ENCODE measurements around the gene SMYD3.
"Not testable (repeated sequence)": the region's sequence is repeated elsewhere in the genome, so short reads cannot be mapped to it uniquely, and the experiment has no call there.

DNA sequence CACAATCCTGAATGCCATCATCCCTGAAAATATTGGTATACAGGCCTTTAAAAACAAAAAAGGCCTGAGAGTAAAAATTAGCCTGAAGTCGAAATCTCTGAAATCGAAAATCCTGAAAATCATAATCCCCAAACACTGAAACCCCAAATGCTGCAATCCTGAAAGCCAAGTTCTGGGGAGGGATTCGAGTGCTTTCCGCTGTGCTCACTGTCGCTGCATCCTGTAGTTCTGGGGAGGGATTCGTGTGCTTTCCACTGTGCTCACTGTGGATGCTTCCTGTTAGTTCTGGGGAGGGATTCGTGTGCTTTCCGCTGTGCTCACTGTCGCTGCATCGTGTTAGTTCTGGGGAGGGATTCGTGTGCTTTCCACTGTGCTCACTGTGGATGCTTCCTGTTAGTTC lies 435.5 kb downstream of the SMYD3 start:
- TF ChIP-seq, protein P1, sequence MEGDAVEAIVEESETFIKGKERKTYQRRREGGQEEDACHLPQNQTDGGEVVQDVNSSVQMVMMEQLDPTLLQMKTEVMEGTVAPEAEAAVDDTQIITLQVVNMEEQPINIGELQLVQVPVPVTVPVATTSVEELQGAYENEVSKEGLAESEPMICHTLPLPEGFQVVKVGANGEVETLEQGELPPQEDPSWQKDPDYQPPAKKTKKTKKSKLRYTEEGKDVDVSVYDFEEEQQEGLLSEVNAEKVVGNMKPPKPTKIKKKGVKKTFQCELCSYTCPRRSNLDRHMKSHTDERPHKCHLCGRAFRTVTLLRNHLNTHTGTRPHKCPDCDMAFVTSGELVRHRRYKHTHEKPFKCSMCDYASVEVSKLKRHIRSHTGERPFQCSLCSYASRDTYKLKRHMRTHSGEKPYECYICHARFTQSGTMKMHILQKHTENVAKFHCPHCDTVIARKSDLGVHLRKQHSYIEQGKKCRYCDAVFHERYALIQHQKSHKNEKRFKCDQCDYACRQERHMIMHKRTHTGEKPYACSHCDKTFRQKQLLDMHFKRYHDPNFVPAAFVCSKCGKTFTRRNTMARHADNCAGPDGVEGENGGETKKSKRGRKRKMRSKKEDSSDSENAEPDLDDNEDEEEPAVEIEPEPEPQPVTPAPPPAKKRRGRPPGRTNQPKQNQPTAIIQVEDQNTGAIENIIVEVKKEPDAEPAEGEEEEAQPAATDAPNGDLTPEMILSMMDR (IDR thresholded peaks at IDR 0.05; ENCODE audit: borderline replicate concordance, extremely low read depth, low read length, poor library complexity, severe bottlenecking) = not testable (repeated sequence)
- not testable (repeated sequence) for TF ChIP-seq EZH2 (IDR thresholded peaks at IDR 0.05; ENCODE audit: borderline replicate concordance, low read depth, low read length, severe bottlenecking)

All from DND-41 (cell line).